ENCODE results near the gene PARP9.
"Not testable (repeated sequence)": the region's sequence is repeated elsewhere in the genome, so short reads cannot be mapped to it uniquely, and the experiment has no call there.

Gene PARP9

GRCh38 chr3:122502941-122503340 lies 61.2 kb downstream of the PARP9 start:
- no peak overlapping the region for H3K4me3 ChIP-seq (replicated peaks; ENCODE audit: insufficient read depth, low read length)
- no peak for DNase-seq (ENCODE audit: low read depth in 1 of 2, low spot score in 1 of 2)
- H3K27ac ChIP-seq (replicated peaks) = no peak overlapping the region

GRCh38 chr3:122502139-122502538 lies 62.0 kb downstream of the PARP9 start:
- TF ChIP-seq REST (IDR thresholded peaks at IDR 0.05; ENCODE audit: insufficient replicate concordance, low read depth) (no peak), SPI1 (IDR thresholded peaks at IDR 0.05; ENCODE audit: borderline replicate concordance, low read depth) (no peak), CTCF (IDR thresholded peaks at IDR 0.05; ENCODE audit: insufficient read depth, low read length) (no peak), POLR2AphosphoS5 (IDR thresholded peaks at IDR 0.05; ENCODE audit: low read depth) (no peak), GABPA (IDR thresholded peaks at IDR 0.05; ENCODE audit: low read depth) (no peak)

More at GRCh38 chr3:122502941-122503340, 61.2 kb downstream of the PARP9 start:
- H3K27me3 ChIP-seq (ENCODE audit: insufficient read depth, poor library complexity, severe bottlenecking) = no peaks in the 10 kb centered on the region
- TF ChIP-seq POLR2AphosphoS5 (IDR thresholded peaks at IDR 0.05; ENCODE audit: low read depth) = no peak
- no peak for TF ChIP-seq REST (IDR thresholded peaks at IDR 0.05; ENCODE audit: insufficient replicate concordance, low read depth)
- TF ChIP-seq SPI1 (IDR thresholded peaks at IDR 0.05; ENCODE audit: borderline replicate concordance, low read depth) = no peak
- no peak for TF ChIP-seq GABPA (IDR thresholded peaks at IDR 0.05; ENCODE audit: low read depth)
- TF ChIP-seq CTCF (IDR thresholded peaks at IDR 0.05; ENCODE audit: insufficient read depth, low read length) = no peak

GRCh38 chr3:122500964-122501363 lies 63.1 kb downstream of the PARP9 start:
- not testable (repeated sequence) for H3K27ac ChIP-seq (replicated peaks)

More at GRCh38 chr3:122502139-122502538, 62.0 kb downstream of the PARP9 start:
- no peak for DNase-seq (ENCODE audit: low read depth in 1 of 2, low spot score in 1 of 2)
- Histone ChIP-seq H3K27me3 (ENCODE audit: insufficient read depth, poor library complexity, severe bottlenecking) (no peaks in the 10 kb centered on the region), H3K4me3 (replicated peaks; ENCODE audit: insufficient read depth, low read length) (no peak overlapping the region), H3K27ac (replicated peaks) (no peak overlapping the region)

GRCh38 chr3:122498152-122498551 lies 65.9 kb downstream of the PARP9 start:
- peak overlapping the region; percentile 23 for H3K27ac ChIP-seq (replicated peaks)
- DNase-seq (ENCODE audit: low read depth in 1 of 2, low spot score in 1 of 2) = no peak
- TF ChIP-seq GABPA (IDR thresholded peaks at IDR 0.05; ENCODE audit: low read depth) (no peak), CTCF (IDR thresholded peaks at IDR 0.05; ENCODE audit: insufficient read depth, low read length) (no peak), POLR2AphosphoS5 (IDR thresholded peaks at IDR 0.05; ENCODE audit: low read depth) (no peak), SPI1 (IDR thresholded peaks at IDR 0.05; ENCODE audit: borderline replicate concordance, low read depth) (no peak), REST (IDR thresholded peaks at IDR 0.05; ENCODE audit: insufficient replicate concordance, low read depth) (no peak)
- no peaks in the 10 kb centered on the region for H3K27me3 ChIP-seq (ENCODE audit: insufficient read depth, poor library complexity, severe bottlenecking)
- no peak overlapping the region for H3K4me3 ChIP-seq (replicated peaks; ENCODE audit: insufficient read depth, low read length)

More at GRCh38 chr3:122500964-122501363, 63.1 kb downstream of the PARP9 start:
- DNase-seq (ENCODE audit: low read depth in 1 of 2, low spot score in 1 of 2); H3K27me3 ChIP-seq (ENCODE audit: insufficient read depth, poor library complexity, severe bottlenecking); H3K4me3 ChIP-seq (replicated peaks; ENCODE audit: insufficient read depth, low read length): not testable (repeated sequence)
